AG08396 (cell line): Measurements from ENCODE around the gene HAO2.
"Not testable (repeated sequence)": the region's sequence is repeated elsewhere in the genome, so short reads cannot be mapped to it uniquely, and the experiment has no call there.

Source experiments
- DNase-seq: peaks from one replicate; pipeline ENCODE4 v3.0.0; 2012; ENCODE audit warnings: low spot score, mixed read lengths

Gene HAO2

DNA sequence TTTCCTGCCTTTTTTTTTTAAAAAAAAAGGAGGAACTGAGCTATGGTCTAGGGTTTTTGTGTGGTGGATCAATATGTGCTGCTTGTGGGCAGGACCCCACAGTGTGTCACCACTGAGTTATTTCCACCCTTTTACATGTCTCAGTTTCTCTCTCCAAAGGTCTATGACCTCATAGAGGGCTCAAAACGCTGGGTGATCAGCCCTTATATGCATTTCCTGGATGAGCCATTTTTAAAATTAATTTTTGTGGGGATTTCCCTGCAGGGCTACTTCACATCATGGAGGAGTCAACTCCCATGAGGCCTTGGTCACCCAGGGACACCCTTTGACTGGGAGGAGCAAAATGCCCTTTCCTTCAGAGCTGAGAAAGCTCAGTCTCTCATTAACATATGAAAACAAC, 20.7 kb upstream of the HAO2 start:
- no peak for DNase-seq

DNA sequence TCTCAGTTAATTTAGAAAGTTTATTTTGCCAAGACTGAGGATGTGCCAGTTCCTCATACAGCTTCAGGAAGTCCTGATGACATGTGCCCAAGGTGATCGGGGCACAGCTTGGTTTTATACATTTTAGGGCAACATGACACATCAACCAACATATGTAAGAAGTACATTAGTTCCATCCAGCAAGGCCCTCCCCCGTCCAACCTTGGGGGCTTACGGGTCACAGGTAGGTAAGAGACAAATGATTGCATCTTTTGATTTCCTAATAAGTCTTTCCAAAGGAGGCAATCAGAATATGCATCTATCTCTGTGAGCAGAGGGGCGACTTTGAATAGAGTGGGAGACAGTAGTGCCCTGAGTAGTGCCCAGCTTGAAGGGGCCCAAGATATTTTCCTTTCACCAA, 19.6 kb upstream of the HAO2 start:
- DNase-seq: no peak

DNA sequence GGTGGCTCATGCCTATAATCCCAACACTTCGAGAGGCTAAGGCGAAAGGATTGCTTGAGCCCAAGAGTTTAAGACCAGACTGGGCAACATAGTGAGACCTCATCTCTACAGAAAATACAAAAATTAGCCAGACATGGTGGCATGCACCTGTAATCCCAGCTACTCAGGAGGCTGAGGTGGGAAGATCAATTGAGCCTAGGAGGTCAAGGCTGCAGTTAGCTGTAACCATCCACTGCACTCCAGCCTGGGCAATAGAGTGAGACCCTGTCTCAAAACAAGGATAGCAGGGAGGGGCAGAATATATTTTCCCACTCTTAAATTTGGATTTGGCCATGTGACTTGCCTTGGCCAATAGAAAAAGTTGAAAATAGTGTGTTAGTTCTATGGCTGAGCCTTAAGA, 17.7 kb upstream of the HAO2 start:
- not testable (repeated sequence) for DNase-seq

DNA sequence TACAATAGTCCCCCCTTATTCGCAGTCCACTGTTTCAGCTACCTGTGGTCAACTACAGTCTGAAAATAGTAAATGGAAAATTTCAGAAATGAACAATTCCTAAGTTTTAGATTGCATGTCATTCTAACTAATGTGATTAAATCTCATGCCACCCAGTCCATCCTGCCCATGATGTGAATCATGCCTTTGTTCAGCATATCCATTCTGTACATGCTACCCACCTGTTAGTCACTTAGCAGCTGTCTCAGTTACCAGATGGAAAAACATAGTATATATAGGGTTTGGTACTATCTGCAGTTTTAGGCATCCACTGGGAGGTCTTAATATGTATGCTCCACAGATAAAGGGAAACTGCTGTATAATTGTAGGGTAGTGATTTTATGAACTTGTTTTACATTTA, 16.6 kb upstream of the HAO2 start:
- no peak for DNase-seq

DNA sequence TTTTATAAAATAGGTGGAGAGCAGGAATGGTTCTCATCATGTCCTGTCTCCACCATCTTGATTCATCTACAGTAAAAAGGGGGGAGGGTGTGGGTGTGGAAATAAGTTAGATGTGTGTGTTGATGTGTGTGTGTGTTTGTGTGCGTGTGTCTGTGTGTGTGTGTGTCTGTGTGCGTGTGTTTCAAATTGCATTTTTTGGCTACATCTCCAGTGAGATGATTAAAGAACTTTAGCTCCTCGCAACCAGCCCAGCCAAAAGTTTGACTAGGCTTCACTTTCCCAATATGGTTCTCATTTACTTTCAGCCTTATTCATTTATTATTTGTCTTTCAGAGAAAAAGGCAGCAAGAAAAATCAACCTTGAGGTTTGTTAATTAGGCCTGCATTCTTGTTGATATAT, 14.7 kb upstream of the HAO2 start:
- DNase-seq: no peak

DNA sequence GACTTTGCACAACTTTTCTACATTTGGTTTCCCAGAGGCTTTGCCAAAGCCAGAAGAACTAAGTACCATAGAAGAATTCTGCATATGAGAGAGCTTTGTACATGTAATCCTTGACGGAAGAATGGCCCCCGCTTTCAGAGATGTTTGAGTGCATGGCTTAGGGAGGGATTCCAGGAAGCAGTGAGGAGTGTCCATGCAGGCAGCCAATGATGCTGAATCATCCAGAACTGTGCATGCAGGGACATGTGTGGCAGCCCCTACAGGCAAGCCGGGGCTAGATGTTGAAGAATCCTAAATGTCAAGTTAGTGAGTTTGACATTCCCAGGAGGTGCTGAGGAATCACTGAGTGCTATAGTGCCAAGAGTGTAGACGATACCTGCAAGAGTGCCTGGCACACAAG, 9.9 kb upstream of the HAO2 start:
- no peak for DNase-seq

DNA sequence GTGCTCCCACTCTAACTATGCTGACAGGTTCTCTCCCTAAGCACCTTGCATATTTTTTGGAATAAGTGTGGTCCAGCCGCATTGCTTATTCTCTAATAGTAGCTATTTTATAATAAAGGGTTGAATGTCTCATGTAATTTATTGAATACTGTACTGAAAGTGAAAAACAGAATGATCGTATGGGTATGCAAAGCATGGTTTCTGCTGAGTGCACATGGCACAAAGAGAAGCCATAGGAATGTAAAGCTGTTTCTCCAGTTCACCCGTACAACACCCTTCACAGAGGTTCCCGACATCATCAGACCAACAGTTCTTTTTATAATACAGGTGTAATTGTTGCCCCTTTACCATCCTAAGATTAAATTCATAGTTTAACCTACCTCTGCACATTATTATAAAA, 8.9 kb upstream of the HAO2 start:
- no peak for DNase-seq

DNA sequence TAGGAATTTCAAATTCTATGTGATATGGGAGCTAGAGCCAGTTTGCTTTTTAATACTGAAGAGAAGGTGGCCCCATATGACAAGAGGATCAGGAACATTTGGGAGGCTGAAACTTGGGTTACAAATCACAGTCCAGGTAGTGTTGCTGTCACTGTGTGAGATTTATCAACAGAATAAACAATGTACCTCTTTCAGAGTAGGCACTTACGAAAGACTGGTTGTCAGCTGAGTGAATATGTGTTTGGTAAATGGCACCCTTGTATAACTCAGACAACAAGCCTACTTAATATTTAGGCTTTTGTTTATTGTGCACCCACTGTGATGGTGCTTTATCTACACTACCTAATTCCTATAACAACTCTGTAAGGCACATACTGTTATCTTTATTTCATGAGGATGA, 7.4 kb upstream of the HAO2 start:
- no peak for DNase-seq

DNA sequence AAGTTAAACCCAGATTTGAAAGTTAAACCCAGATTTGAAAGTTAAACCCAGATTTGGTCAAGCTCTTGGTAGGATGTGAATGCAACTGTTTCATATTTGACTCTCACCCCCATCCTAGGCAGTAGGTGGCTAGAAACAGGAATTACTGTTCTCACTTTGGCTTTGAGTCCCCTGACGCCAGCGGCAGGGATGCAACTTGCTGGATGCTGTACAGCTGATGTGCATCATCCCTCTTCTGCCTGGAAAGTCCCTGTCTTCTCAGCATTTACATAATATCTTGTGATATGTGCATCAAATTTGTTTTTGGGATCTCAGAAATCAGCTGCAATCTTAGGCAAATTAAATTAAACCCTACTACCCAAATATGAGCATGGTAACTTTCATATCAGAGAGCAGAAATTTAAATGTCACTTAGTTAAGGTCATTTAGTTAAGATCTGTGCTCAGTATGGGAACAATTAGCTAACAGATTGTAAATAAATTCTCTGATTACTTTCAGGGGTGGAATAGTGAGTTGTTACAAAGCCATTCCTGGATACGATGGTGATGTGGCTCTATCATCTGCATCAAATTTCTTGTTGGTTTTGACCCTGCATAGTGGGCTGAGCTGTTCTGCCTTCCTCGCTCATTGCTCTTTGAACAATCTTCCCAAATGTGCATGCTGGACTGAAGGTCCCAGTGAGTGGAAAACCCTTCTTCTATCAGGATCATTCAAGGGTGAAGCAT, 6.8 kb upstream of the HAO2 start:
- no peak for DNase-seq

DNA sequence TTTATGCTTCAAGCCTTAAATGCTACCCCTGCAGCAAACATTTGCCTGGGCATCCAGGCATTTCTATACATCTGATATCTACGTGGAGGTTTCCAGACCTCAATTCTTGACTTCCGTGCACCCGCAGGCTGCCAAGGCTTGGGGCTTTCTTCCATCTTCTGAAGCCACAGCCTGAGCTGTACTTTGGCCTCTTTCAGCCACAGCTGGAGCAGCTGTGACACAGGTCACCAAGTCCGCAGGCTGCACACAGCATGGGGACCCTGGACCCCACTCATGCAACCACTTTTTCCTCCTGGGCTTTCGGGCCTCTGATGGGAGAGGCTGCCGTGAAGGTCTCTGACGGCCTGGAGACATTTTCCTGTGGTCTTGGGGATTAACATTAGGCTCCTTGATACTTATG, 5.4 kb upstream of the HAO2 start:
- no peak for DNase-seq

DNA sequence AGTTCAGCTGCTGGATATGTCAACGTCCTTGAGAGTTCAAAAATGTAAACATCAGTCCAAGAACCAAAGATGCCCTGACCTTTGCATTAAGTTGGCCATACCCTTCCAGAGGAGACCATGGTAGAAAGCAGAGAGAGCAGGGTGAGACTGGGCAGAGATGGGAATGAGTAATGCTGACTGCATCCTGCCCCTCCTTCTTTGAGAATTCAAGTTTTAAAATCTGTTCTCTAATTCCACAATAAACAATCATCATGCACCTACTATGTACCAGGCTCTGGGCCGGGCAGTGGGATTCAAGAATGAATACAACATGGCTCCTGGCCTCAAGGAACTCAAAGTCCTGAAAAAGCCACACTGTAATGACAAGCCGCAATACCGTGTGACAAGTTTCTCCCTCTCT, 3.9 kb upstream of the HAO2 start:
- no peak for DNase-seq

DNA sequence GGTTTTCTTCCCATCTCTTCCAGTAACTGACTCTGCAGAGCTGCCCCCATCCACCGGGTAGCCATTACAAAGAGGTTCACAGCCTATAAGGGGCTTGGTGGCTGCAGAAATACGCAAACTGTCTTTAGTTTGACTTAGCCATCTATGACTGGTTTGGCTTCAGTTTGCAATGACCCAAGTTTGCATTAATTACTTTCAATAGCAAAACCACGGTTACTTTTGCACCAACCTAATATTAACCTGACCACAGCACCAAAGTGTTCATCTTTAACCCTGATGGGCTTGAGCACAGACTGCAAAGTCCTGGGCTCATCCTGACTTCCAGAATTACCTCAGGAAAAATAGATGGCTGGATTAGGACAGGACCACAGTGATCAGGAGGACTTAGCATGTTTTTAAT, 2.2 kb upstream of the HAO2 start:
- DNase-seq: no peak

DNA sequence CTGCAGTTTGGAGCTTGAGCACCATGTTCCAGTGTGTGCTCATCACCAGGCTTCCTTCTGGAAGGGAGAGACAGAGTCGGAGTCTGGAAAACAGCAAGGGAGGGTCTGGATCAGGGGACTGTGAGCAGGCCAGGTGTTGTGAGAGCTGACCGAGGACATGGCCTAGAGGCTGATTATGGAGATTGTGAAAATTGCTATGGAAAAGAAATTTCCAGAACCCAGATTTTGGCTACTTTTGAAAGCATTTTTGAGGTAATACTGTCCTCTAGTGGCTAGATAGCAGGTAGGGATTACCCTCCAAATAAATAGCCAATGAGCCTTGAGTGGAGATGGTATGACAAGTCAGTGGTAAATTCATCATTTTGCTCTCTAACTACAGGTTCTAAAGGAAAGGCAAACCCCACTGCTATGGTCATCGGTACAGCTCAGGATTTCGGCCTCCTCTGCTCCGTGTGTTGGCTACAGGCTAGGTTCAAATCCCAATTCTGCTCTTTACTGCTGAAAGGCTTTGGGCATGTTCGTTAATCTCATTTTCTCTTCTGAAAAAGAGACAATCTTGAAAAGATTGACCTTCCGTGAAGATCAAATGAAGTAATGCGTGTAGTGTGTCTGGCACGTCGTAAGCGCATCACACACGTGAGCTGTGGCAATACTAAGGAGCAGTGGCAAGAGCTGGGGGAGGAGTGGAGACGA, 1.0 kb upstream of the HAO2 start:
- peak; percentile 40 for DNase-seq

DNA sequence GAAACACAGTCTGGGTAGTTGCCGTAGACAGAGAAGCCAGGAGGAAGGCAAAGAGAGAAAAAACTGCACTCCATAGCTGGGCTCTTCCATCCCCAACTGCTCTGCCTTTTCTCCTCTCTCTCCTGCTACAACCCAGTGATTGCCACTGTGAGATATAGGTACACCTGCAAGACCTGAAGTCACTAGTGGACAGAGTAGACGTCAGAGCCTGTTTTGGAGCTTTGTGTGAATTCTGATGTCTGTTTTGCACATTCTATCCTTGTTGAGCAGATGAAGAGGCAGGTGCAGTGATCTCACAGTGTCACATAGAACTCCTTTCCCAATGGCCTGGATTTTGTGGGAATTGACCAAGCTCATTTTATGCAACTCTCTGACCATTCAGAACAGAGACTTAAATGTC, 2.2 kb downstream of the HAO2 start:
- no peak for DNase-seq

DNA sequence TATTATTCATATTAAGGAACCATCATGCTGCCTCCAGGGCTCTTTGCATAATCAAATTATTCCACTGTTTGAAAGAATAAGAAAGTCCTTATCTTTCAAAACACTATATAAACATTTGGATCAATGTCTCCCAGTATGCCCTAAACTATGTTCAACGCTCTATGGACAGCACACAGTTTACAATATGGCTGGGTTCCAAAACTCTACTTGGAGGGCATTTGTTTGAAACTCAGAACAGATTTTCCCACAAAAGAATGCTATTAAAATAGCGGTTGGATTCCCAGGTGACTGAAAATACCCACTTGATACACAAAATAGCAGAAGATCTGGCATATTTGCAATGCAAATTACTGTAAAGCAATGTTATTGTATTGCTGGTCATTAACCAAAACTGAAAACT, 3.2 kb downstream of the HAO2 start:
- no peak for DNase-seq

DNA sequence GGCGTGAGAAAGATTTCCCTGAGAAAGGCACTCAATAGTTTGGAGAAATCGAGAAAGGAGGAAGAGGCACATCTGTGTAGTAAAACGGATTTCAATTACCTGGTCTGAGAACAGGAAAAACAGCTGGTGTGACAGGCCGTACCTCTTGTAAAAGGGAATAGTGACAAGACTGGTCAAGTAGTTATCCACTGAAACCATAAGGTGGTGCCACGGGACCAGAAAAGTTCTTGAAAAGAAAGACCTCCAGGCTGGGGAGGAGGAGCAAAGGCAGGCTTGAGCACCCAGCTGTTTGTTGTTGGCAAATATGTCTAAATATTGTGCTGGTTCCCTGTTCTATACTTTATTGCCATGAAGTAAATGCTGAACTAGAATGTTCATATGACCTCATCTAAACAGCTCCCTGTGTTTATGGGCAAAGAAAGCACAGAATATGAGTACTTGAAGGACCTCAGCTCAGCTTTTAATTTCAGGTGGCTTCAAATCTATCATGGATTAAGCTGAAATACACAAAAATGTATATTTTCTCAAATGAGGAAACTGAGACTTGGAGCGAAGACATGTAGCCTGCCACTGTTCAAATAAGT, 4.0 kb downstream of the HAO2 start:
- no peak for DNase-seq

DNA sequence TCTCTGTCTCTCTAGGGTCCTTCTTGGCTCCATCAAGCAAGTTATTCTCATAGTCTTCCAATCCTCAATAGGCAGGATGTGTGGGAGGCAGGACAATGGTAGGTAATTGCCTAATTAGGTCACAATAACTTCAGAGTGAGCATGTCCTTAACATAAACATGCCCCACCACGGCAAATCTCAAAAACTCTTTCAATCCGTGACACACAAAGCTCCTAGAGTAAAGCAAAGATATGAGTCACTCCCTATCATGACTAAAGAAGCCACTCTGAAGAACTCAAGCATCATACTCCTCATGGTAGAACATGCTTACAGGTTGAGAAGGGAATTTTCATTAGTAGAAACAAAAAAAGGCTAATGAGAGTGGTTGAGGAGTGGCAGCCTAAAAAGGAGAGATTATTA, 4.9 kb downstream of the HAO2 start:
- DNase-seq: no peak

DNA sequence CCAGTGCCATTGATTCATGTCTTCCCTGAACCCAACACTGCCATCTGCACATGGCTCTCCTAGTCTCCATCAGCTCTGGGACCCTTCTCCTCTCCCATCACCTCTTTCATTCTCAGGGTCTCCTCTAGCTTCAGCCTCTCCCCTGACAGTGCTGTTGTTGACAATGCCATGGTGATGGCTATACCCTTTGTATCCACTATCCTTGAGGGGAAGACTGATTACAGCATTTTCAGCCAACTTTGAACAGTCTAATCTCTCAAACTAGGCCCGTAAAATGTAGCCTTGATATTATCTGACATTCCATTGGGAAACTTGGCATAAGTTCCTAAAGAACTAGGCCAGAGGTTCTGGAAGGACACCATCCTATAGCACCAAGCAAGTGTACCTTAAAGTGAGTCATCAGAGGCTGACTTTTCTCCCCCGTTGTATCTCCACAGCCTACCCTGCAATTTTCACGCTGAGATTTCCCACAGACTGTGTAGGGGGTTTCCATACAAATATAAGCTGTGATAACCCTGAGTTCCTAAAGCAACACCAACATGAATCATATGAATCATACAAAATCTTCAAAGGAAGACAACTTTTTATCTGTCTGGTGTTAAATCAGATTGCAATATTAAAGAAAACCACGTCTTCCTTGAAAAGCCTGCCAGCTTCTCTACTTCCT, 5.8 kb downstream of the HAO2 start:
- DNase-seq: no peak

DNA sequence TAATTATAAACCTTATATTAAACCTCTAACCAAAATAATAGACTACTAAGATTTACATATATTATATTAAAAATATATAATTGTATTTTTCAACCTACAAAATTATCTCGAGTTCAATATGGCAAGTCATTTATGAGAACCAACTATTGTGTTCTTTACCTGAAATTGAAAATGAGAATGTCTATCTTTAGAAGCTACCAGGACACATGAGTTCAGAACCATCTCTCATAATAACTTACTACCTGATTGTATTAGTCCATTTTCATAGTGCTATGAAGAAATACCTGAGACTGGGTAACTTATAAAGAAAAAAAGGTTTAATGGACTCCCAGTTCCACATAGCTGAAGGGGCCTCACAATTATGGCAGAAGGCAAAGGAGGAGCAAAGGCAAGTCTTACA, 6.8 kb downstream of the HAO2 start:
- DNase-seq: no peak

DNA sequence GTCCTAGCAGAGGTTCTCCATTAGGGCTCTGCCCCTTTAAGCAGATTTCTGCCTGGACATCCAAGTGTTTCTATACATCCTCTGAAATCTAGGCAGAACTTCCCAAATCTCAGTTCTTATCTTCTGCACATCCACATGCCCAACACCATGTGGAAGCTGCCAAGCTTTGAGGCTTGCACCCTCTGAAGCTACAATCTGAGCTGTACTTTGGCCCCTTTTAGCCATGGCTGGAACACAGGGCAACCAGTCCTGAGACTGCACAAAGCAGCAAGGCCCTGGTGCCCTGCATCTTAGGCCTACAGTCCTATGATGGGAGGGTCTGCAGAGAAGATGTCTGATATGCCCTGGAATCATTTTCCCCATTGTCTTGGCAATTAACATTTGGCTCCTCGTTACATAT, 8.0 kb downstream of the HAO2 start:
- no peak for DNase-seq

DNA sequence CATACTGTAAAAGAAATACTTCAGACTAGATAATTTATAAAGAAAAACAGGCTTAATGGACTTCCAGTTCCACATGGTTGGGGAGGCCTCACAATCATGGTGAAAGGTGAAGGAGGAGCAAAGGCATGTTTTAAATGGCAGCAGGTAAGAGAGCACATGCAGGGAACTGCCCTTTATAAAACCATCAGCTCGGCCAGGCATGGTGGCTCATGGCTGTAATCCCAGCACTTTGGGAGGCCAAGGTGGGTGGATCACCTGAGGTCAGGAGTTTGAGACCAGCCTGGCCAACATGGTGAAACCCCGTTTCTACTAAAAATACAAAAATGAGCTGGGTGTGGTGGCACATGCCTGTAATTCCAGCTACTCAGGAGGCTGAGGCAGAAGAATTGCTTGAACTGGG, 9.0 kb downstream of the HAO2 start:
- not testable (repeated sequence) for DNase-seq

DNA sequence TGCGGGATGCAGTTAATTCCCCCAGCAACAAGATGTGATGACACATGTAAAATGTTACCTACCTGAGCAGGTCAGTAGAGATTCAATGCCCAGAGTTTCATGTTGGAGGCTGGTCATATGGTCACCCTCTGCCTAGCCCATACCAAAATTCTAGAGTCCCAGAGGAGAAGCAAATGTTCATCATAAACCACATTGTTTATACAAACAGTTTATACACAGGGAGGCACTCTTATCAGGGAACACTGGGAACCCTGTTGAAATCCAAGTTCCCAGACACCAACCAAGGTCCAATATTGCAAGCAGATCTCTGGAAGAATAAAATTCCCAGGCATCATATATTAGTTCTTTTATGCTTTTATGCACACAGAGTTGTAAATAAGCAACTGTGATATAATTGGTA, 10.5 kb downstream of the HAO2 start:
- no peak for DNase-seq

DNA sequence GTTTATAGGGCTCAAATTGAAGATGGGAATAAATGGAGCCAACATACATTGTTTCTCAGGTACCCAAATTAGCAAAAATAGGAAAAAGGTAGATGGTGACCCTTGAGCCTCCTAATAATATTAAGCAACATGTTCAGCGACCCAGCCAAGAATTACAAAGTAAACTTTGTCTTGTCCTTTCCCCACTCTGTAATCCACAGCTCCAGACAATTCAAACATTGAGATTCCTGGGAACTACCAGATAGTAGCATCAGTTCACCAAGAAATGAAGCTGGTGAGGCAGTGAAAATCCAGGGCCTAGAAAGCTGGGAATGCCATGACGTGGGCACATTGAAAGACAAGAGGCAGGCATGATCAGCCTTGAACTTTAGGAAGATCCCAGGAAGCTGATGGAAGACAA, 11.7 kb downstream of the HAO2 start:
- no peak for DNase-seq
